Activated T-cell treated with anti-CD3 and anti-CD28 coated beads, Interleukin-2, amount 50 U/mL, for 4 hours (primary cell): ENCODE results near the gene PPP3CA. TPM values are rescaled to one million over a fixed set of nuclear protein-coding genes. Genes with fewer than 3 reads are reported as not detected.

Experiments
- ATAC-seq, 2 donors: fragments of 200-7000 bp; cut with Tn5 transposase; one replicate each; pipeline ENCODE4 v1.10.0; 2021
- DNase-seq: peaks from one replicate; pipeline ENCODE4 v3.0.0-alpha.2; 2020
- H3K27me3 Mint-ChIP-seq: one replicate; pipeline ENCODE4 v1.8.0; 2021; ENCODE audit warnings: low read depth, mixed read lengths
- H3K36me3 Mint-ChIP-seq: one replicate; pipeline ENCODE4 v1.8.0; 2022; ENCODE audit warnings: mixed read lengths; ENCODE audit not compliant: insufficient read depth
- H3K4me1 Mint-ChIP-seq: one replicate; pipeline ENCODE4 v1.8.0; 2021; ENCODE audit warnings: low read depth, mixed read lengths
- H3K4me3 Mint-ChIP-seq: one replicate; pipeline ENCODE4 v1.8.0; 2021; ENCODE audit warnings: mild to moderate bottlenecking, moderate library complexity, mixed read lengths
- H3K9me3 Mint-ChIP-seq: one replicate; pipeline ENCODE4 v1.8.0; 2021; ENCODE audit warnings: mixed read lengths
- total RNA-seq, 3 donors: library from RNA; stranded (reverse); gene quantifications; one replicate each; pipeline ENCODE4 v1.2.1, GENCODE V29; 2021

The PPP3CA gene
- total RNA-seq, 3 donors from 2014 or later = 6.7 to 11.6 (median 9.4) TPM

GRCh38 chr4:100989401-100989800, 357.9 kb downstream of the PPP3CA start:
- ATAC-seq (no peak), DNase-seq (no peak)
- H3K4me3 Mint-ChIP-seq = no peak overlapping the region
- H3K36me3 Mint-ChIP-seq = no peaks in the 10 kb centered on the region
- H3K27me3 Mint-ChIP-seq = peaks cover 2% of the 10 kb centered on the region
- H3K9me3 Mint-ChIP-seq = no peaks in the 10 kb centered on the region
- no peaks in the 10 kb centered on the region for H3K4me1 Mint-ChIP-seq

GRCh38 chr4:100988876-100989275, 358.4 kb downstream of the PPP3CA start:
- no peaks in the 10 kb centered on the region for H3K4me1 Mint-ChIP-seq
- H3K4me3 Mint-ChIP-seq = no peak overlapping the region
- H3K36me3 Mint-ChIP-seq = no peaks in the 10 kb centered on the region

GRCh38 chr4:100986360-100986868, 360.9 kb downstream of the PPP3CA start:
- Mint-ChIP-seq H3K9me3 (no peaks in the 10 kb centered on the region), H3K36me3 (no peaks in the 10 kb centered on the region), H3K4me3 (no peak overlapping the region), H3K4me1 (no peaks in the 10 kb centered on the region), H3K27me3 (peaks cover 2% of the 10 kb centered on the region)
- no peak for ATAC-seq
- no peak for DNase-seq

More at GRCh38 chr4:100988876-100989275, 358.4 kb downstream of the PPP3CA start:
- Mint-ChIP-seq H3K9me3 (no peaks in the 10 kb centered on the region), H3K27me3 (peaks cover 2% of the 10 kb centered on the region)
- DNase-seq (no peak), ATAC-seq (no peak)

- no peak overlapping the region for H3K4me3 Mint-ChIP-seq
- H3K27me3 Mint-ChIP-seq = peaks cover 2% of the 10 kb centered on the region
- no peaks in the 10 kb centered on the region for H3K9me3 Mint-ChIP-seq
- DNase-seq = no peak
- no peaks in the 10 kb centered on the region for H3K4me1 Mint-ChIP-seq
- no peak for ATAC-seq
- H3K36me3 Mint-ChIP-seq = no peaks in the 10 kb centered on the region
Measured at GRCh38 chr4:100985576-100985975, 361.8 kb downstream of the PPP3CA start.

GRCh38 chr4:100984901-100985300, 362.4 kb downstream of the PPP3CA start:
- no peaks in the 10 kb centered on the region for H3K36me3 Mint-ChIP-seq

GRCh38 chr4:100983426-100983825, 363.9 kb downstream of the PPP3CA start:
- no peak overlapping the region for H3K4me3 Mint-ChIP-seq
- ATAC-seq (no peak), DNase-seq (no peak)
- H3K9me3 Mint-ChIP-seq = no peaks in the 10 kb centered on the region
- H3K27me3 Mint-ChIP-seq = peaks cover 2% of the 10 kb centered on the region
- H3K36me3 Mint-ChIP-seq = no peaks in the 10 kb centered on the region
- no peaks in the 10 kb centered on the region for H3K4me1 Mint-ChIP-seq

More at GRCh38 chr4:100984901-100985300, 362.4 kb downstream of the PPP3CA start:
- Mint-ChIP-seq H3K4me3 (no peak overlapping the region), H3K9me3 (no peaks in the 10 kb centered on the region), H3K4me1 (no peaks in the 10 kb centered on the region), H3K27me3 (peaks cover 2% of the 10 kb centered on the region)
- ATAC-seq (no peak), DNase-seq (no peak)

- ATAC-seq = no peak
- Mint-ChIP-seq H3K4me3 (no peak overlapping the region), H3K9me3 (no peaks in the 10 kb centered on the region), H3K36me3 (no peaks in the 10 kb centered on the region), H3K27me3 (peaks cover 2% of the 10 kb centered on the region), H3K4me1 (no peaks in the 10 kb centered on the region)
- DNase-seq = no peak
Measured at GRCh38 chr4:100982345-100982744, 365.0 kb downstream of the PPP3CA start.

- peaks cover 2% of the 10 kb centered on the region for H3K27me3 Mint-ChIP-seq
- no peaks in the 10 kb centered on the region for H3K36me3 Mint-ChIP-seq
- DNase-seq (no peak), ATAC-seq (no peak)
- H3K4me1 Mint-ChIP-seq = no peaks in the 10 kb centered on the region
- no peak overlapping the region for H3K4me3 Mint-ChIP-seq
- no peaks in the 10 kb centered on the region for H3K9me3 Mint-ChIP-seq
Measured at GRCh38 chr4:100981447-100982204, 365.7 kb downstream of the PPP3CA start.

- Mint-ChIP-seq H3K4me1 (no peaks in the 10 kb centered on the region), H3K4me3 (no peak overlapping the region), H3K36me3 (no peaks in the 10 kb centered on the region), H3K9me3 (no peaks in the 10 kb centered on the region), H3K27me3 (no peaks in the 10 kb centered on the region)
- ATAC-seq = no peak
- no peak for DNase-seq
Measured at GRCh38 chr4:100979736-100980135, 367.6 kb downstream of the PPP3CA start.

GRCh38 chr4:100977746-100978397, 369.5 kb downstream of the PPP3CA start:
- Mint-ChIP-seq H3K4me3 (no peak overlapping the region), H3K36me3 (no peaks in the 10 kb centered on the region), H3K9me3 (no peaks in the 10 kb centered on the region), H3K27me3 (no peaks in the 10 kb centered on the region), H3K4me1 (no peaks in the 10 kb centered on the region)
- DNase-seq (no peak), ATAC-seq (no peak)

GRCh38 chr4:100977274-100977673, 370.1 kb downstream of the PPP3CA start:
- no peaks in the 10 kb centered on the region for H3K4me1 Mint-ChIP-seq
- ATAC-seq (no peak), DNase-seq (no peak)
- no peaks in the 10 kb centered on the region for H3K36me3 Mint-ChIP-seq
- no peaks in the 10 kb centered on the region for H3K27me3 Mint-ChIP-seq
- H3K9me3 Mint-ChIP-seq = no peaks in the 10 kb centered on the region
- H3K4me3 Mint-ChIP-seq = no peak overlapping the region
